IMR-90 (cell line): ENCODE data around the gene CRIP1. TPM values are rescaled to one million over a fixed set of nuclear protein-coding genes. Genes with fewer than 3 reads are reported as not detected.

Experiments
- ATAC-seq: fragments of 200-7000 bp; cut with Tn5 transposase; 2 replicates; pipeline ENCODE4 v1.9.1; 2020; ENCODE audit warnings: low read depth, mild to moderate bottlenecking, moderate library complexity
- BruUV-seq: library from RNA; stranded (reverse); fragments of 400-500 nt; replicated peaks from 2 replicates; lab custom pipeline; 2021; lab: Mats Ljungman, UMichigan
- CTCF ChIA-PET: fragments of 300-600 bp; formaldehyde crosslinking; extraction: SDS; loops from one replicate; lab custom pipeline; 2021; ENCODE audit warnings: antibody characterized with exemption; lab: Yijun Ruan, JAX
- POLR2A ChIA-PET: fragments of 300-600 bp; sonication (Branson Sonifier 250); formaldehyde crosslinking; loops from one replicate; lab custom pipeline; 2022; ENCODE audit warnings: antibody characterized with exemption; ENCODE audit not compliant: unreplicated experiment; lab: Charles Lee
- DNase-seq: peaks from one replicate; pipeline ENCODE4 v3.0.0; 2013
- H2AFZ ChIP-seq: replicated peaks from 2 replicates; pipeline ENCODE3; 2013; ENCODE audit warnings: low read length, mild to moderate bottlenecking; ENCODE audit not compliant: poor library complexity
- H2AK5ac ChIP-seq: 2 replicates; pipeline ENCODE4 v1.6.1; 2013; ENCODE audit warnings: low read depth, low read length, inconsistent platforms
- H2AK9ac ChIP-seq: replicated peaks from 2 replicates; pipeline ENCODE3; 2013; ENCODE audit warnings: mild to moderate bottlenecking, low read depth, low read length, moderate library complexity; ENCODE audit not compliant: poor library complexity
- H2BK120ac ChIP-seq: 2 replicates; pipeline ENCODE4 v1.6.1; 2013; ENCODE audit warnings: low read depth, low read length, inconsistent platforms
- H2BK15ac ChIP-seq: 3 replicates; pipeline ENCODE4 v1.6.1; 2013; ENCODE audit warnings: low read depth, low read length, inconsistent platforms
- H2BK20ac ChIP-seq: 2 replicates; pipeline ENCODE4 v1.6.1; 2013; ENCODE audit warnings: low read depth, mild to moderate bottlenecking, inconsistent platforms, low read length, moderate library complexity
- H2BK5ac ChIP-seq: 2 replicates; pipeline ENCODE4 v1.6.1; 2013; ENCODE audit warnings: mild to moderate bottlenecking, low read depth, low read length, inconsistent platforms; ENCODE audit not compliant: poor library complexity, severe bottlenecking
- H3K14ac ChIP-seq: replicated peaks from 2 replicates; pipeline ENCODE4 v1.6.1; 2013; ENCODE audit warnings: low read depth, low read length, inconsistent platforms
- H3K18ac ChIP-seq: 2 replicates; pipeline ENCODE4 v1.6.1; 2013; ENCODE audit warnings: low read depth, low read length, control low read depth
- H3K23ac ChIP-seq: 2 replicates; pipeline ENCODE4 v1.6.1; 2013; ENCODE audit warnings: low read depth, low read length, inconsistent platforms
- H3K27ac ChIP-seq: 2 replicates; pipeline ENCODE4 v1.5.1; 2013; ENCODE audit warnings: mild to moderate bottlenecking, control low read depth, low read length; ENCODE audit not compliant: insufficient read depth
- H3K27me3 ChIP-seq: 2 replicates; pipeline ENCODE4 v1.6.1; 2013; ENCODE audit warnings: low read length; ENCODE audit not compliant: control insufficient read depth, insufficient read depth
- H3K36me3 ChIP-seq: 2 replicates; pipeline ENCODE4 v1.6.1; 2013; ENCODE audit warnings: low read length, mixed read lengths; ENCODE audit not compliant: control insufficient read depth, insufficient read depth
- H3K4ac ChIP-seq: 2 replicates; pipeline ENCODE4 v1.6.1; 2013; ENCODE audit warnings: low read depth, low read length, inconsistent platforms
- H3K4me1 ChIP-seq: 2 replicates; pipeline ENCODE4 v1.6.1; 2013; ENCODE audit warnings: low read length, mixed read lengths; ENCODE audit not compliant: control insufficient read depth, insufficient read depth
- H3K4me2 ChIP-seq: 2 replicates; pipeline ENCODE4 v1.6.1; 2013; ENCODE audit warnings: low read depth, mild to moderate bottlenecking, control low read depth, low read length, moderate library complexity
- H3K4me3 ChIP-seq: 2 replicates; pipeline ENCODE4 v1.5.1; 2013; ENCODE audit warnings: low read depth, mild to moderate bottlenecking, control low read depth, low read length, moderate library complexity; ENCODE audit not compliant: insufficient read depth
- H3K56ac ChIP-seq: 2 replicates; pipeline ENCODE4 v1.6.1; 2013; ENCODE audit warnings: low read length, inconsistent platforms; ENCODE audit not compliant: insufficient read depth; ENCODE audit errors: extremely low read depth
- H3K79me1 ChIP-seq, 2 experiments: 2 replicates each; pipeline ENCODE4 v1.6.1; 2013; ENCODE audit warnings: low read length in 2 of 2, inconsistent platforms in 1 of 2, low read depth in 1 of 2
- H3K9ac ChIP-seq: 2 replicates; pipeline ENCODE4 v1.6.1; 2013; ENCODE audit warnings: low read depth, low read length, control low read depth
- H3K9me1 ChIP-seq: 2 replicates; pipeline ENCODE4 v1.6.1; 2013; ENCODE audit warnings: low read length, inconsistent platforms; ENCODE audit not compliant: insufficient read depth
- H3K9me3 ChIP-seq: 2 replicates; pipeline ENCODE4 v1.6.1; 2013; ENCODE audit warnings: low read length; ENCODE audit not compliant: control insufficient read depth, insufficient read depth
- H4K20me1 ChIP-seq: 2 replicates; pipeline ENCODE4 v1.6.1; 2013; ENCODE audit warnings: low read length, inconsistent platforms; ENCODE audit not compliant: insufficient read depth
- H4K5ac ChIP-seq: 2 replicates; pipeline ENCODE4 v1.6.1; 2013; ENCODE audit warnings: mild to moderate bottlenecking, low read depth, low read length, control low read depth
- H4K8ac ChIP-seq, 2 experiments: 2 replicates each; pipeline ENCODE4 v1.6.1; 2013; ENCODE audit warnings: low read depth in 2 of 2, low read length in 2 of 2, control low read depth in 1 of 2, inconsistent platforms in 1 of 2
- H4K91ac ChIP-seq: 2 replicates; pipeline ENCODE4 v1.6.1; 2013; ENCODE audit warnings: low read depth, low read length, inconsistent platforms; ENCODE audit not compliant: insufficient read depth
- BHLHE40 ChIP-seq: fragments of 150-350 bp; IDR thresholded peaks from 2 replicates; pipeline ENCODE4 v1.6.1; 2016; ENCODE audit warnings: mild to moderate bottlenecking, low read depth, low read length
- CEBPB ChIP-seq: IDR thresholded peaks from 2 replicates; pipeline ENCODE4 v1.6.1; 2012; ENCODE audit warnings: low read depth, low read length, improper control_type of control experiment
- CHD1 ChIP-seq: IDR thresholded peaks from 2 replicates; pipeline ENCODE4 v1.6.1; 2012; ENCODE audit warnings: low read depth, low read length, improper control_type of control experiment
- CTCF ChIP-seq: conservative IDR thresholded peaks from 2 replicates; pipeline ENCODE4 v1.5.1; 2012; ENCODE audit warnings: mild to moderate bottlenecking, low read depth, low read length, improper control_type of control experiment
- ELK1 ChIP-seq: fragments of 150-350 bp; IDR thresholded peaks from 2 replicates; pipeline ENCODE4 v1.6.1; 2016; ENCODE audit warnings: low read depth, mild to moderate bottlenecking, low read length, moderate library complexity, borderline replicate concordance
- FOS ChIP-seq: fragments of 150-350 bp; IDR thresholded peaks from 2 replicates; pipeline ENCODE4 v1.6.1; 2016; ENCODE audit warnings: low read depth, low read length
- MAZ ChIP-seq: IDR thresholded peaks from 2 replicates; pipeline ENCODE4 v1.6.1; 2012; ENCODE audit warnings: low read depth, mild to moderate bottlenecking, low read length, improper control_type of control experiment, moderate library complexity, borderline replicate concordance
- MXI1 ChIP-seq: IDR thresholded peaks from 2 replicates; pipeline ENCODE4 v1.6.1; 2012; ENCODE audit warnings: low read depth, mild to moderate bottlenecking, low read length, moderate library complexity, borderline replicate concordance
- NFE2L2 ChIP-seq: fragments of 150-350 bp; IDR thresholded peaks from 2 replicates; pipeline ENCODE4 v1.6.1; 2016; ENCODE audit warnings: low read depth, mild to moderate bottlenecking, low read length
- POLR2A ChIP-seq: IDR thresholded peaks from 2 replicates; pipeline ENCODE4 v1.6.1; 2012; ENCODE audit warnings: mild to moderate bottlenecking, low read depth, low read length
- RAD21 ChIP-seq: IDR thresholded peaks from 2 replicates; pipeline ENCODE4 v1.6.1; 2012; ENCODE audit warnings: low read length, improper control_type of control experiment
- RCOR1 ChIP-seq: IDR thresholded peaks from 2 replicates; pipeline ENCODE4 v1.6.1; 2012; ENCODE audit warnings: mild to moderate bottlenecking, low read length, improper control_type of control experiment; ENCODE audit not compliant: insufficient replicate concordance
- RFX5 ChIP-seq: IDR thresholded peaks from 2 replicates; pipeline ENCODE4 v1.8.0; 2012; ENCODE audit warnings: low read depth, mild to moderate bottlenecking, low read length, moderate library complexity
- SMC3 ChIP-seq: fragments of 150-350 bp; IDR thresholded peaks from 2 replicates; pipeline ENCODE4 v1.6.1; 2016; ENCODE audit warnings: low read depth, mild to moderate bottlenecking, antibody characterized with exemption, low read length, moderate library complexity
- USF2 ChIP-seq: fragments of 150-350 bp; IDR thresholded peaks from 2 replicates; pipeline ENCODE4 v1.6.1; 2017; ENCODE audit warnings: mild to moderate bottlenecking, antibody characterized with exemption, low read length, low read depth
- WGBS, 2 experiments: methylation state at CpG; one replicate each; pipeline versions ENCODE4 v1.1.5 to v1.1.7; 2013; ENCODE audit warnings: missing lambda C conversion rate in 2 of 2; ENCODE audit not compliant: insufficient read length in 1 of 2; ENCODE audit errors: extremely low coverage in 2 of 2; 5-methylcytosine and 5-hydroxymethylcytosine counted together
- dilution Hi-C: fragments of 300-500 bp; cut with HindIII; formaldehyde crosslinking; loops from one replicate; pipeline ENCODE4 v1.14.3; 2018; ENCODE audit warnings: low sequenced_read_pairs; ENCODE audit not compliant: unreplicated experiment
- in situ Hi-C: fragments of 300-500 bp; cut with MboI; formaldehyde crosslinking; loops from 3 replicates; pipeline ENCODE4 v1.14.3; 2019; ENCODE audit warnings: low sequenced_read_pairs, inconsistent platforms, mixed read lengths
- intact Hi-C: fragments of 100-400 bp; cut with micrococcal nuclease; formaldehyde crosslinking; loops from 2 replicates; pipeline ENCODE4 v1.10.0; 2022
- polyA plus RNA-seq, 3 experiments: library from polyadenylated mRNA; depleted of rRNA; stranded (reverse); fragments of >200 nt; gene quantifications; 2 replicates each; pipeline ENCODE4 v1.2.3, GENCODE V29; 2012; ENCODE audit warnings: low replicate concordance in 1 of 3
- total RNA-seq: library from RNA; depleted of rRNA; stranded (reverse); fragments of >200 nt; gene quantifications from 2 replicates; pipeline ENCODE4 v1.2.3, GENCODE V29; 2012

Gene CRIP1
- total and polyA plus RNA-seq, 2 of the 4 experiments (the other 2 are of a cell fraction) = 0.21 TPM; not detected in 1

- CTCF ChIA-PET = no interaction called here
- Histone ChIP-seq H2BK120ac (no peak overlapping the region), H2AK9ac (no peak overlapping the region), H3K14ac (no peak overlapping the region), H3K4ac (no peak overlapping the region), H4K20me1 (peaks cover 8% of the 10 kb centered on the region), H4K8ac (no peak overlapping the region), H3K23ac (no peak overlapping the region), H3K79me1 (no peaks in the 10 kb centered on the region; a peak in 1 of 4 replicates), H3K9me3 (no peaks in the 10 kb centered on the region), H3K4me3 (no peak overlapping the region), H3K4me1 (peaks cover 2% of the 10 kb centered on the region; the same call in 1 of the 2 replicates), H3K9me1 (0 out of 2 replicates have a peak, but pooled peaks cover 3% of the 10 kb centered on the region), H3K18ac (no peak overlapping the region), H3K27me3 (no peaks in the 10 kb centered on the region), H2BK5ac (no peak overlapping the region), H3K27ac (no peak overlapping the region), H2BK20ac (no peak overlapping the region), H2BK15ac (no peak overlapping the region), H3K4me2 (no peak overlapping the region), H3K36me3 (peaks cover 56% of the 10 kb centered on the region), H3K56ac (no peak overlapping the region), H2AFZ (no peak overlapping the region), H4K5ac (no peak overlapping the region), H4K91ac (no peak overlapping the region), H2AK5ac (no peak overlapping the region), H3K9ac (no peak overlapping the region)
- DNase-seq = no peak
- TF ChIP-seq USF2 (no peak), NFE2L2 (no peak), RCOR1 (no peak), FOS (no peak), ELK1 (no peak), POLR2A (no peak), MAZ (no peak), RFX5 (no peak), RAD21 (no peak), BHLHE40 (no peak), SMC3 (no peak), CEBPB (no peak), MXI1 (no peak), CTCF (no peak), CHD1 (no peak)
- intact Hi-C loops (no loop called here), dilution Hi-C loops (no loop called here), in situ Hi-C loops (no loop called here)
- WGBS, 2 experiments = 87% methylated on average over 9 of the region's 20 CpGs; no CpG with 5 or more reads in 1 of the 2 experiments
- POLR2A ChIA-PET = no interaction called here
- no TSS peak for BruUV-seq
- no peak for ATAC-seq
These were observed 19.3 kb upstream of the CRIP1 start for GRCh38 chr14:105467249-105467941.
